H9 (cell line): ENCODE data around the gene CCNYL1. TPM values are rescaled to one million over a fixed set of nuclear protein-coding genes. Genes with fewer than 3 reads are reported as not detected.
"Not testable (repeated sequence)": the region's sequence is repeated elsewhere in the genome, so short reads cannot be mapped to it uniquely, and the experiment has no call there.

Experiments used
- DNase-seq: peaks from one replicate; pipeline ENCODE4 v3.0.0-alpha.2; 2017
- H2AFZ ChIP-seq: one replicate; pipeline ENCODE4 v1.6.1; 2013; ENCODE audit warnings: mild to moderate bottlenecking, low read length, control low read depth, moderate library complexity
- H2AK5ac ChIP-seq: 2 replicates; pipeline ENCODE4 v1.6.1; 2013; ENCODE audit warnings: low read length, control low read depth, mixed read lengths; ENCODE audit not compliant: insufficient read length
- H2BK120ac ChIP-seq: one replicate; pipeline ENCODE4 v1.6.1; 2013; ENCODE audit warnings: low read depth, mild to moderate bottlenecking, low read length, control low read depth, inconsistent platforms; ENCODE audit not compliant: poor library complexity, severe bottlenecking
- H2BK12ac ChIP-seq: 2 replicates; pipeline ENCODE4 v1.6.1; 2013; ENCODE audit warnings: low read length, control low read depth, mixed read lengths, low read depth; ENCODE audit not compliant: insufficient read length
- H2BK15ac ChIP-seq: 2 replicates; pipeline ENCODE4 v1.6.1; 2013; ENCODE audit warnings: low read depth, low read length, control low read depth
- H2BK20ac ChIP-seq: one replicate; pipeline ENCODE4 v1.6.1; 2013; ENCODE audit warnings: low read depth, mild to moderate bottlenecking, low read length, control low read depth, inconsistent platforms; ENCODE audit not compliant: poor library complexity, severe bottlenecking
- H2BK5ac ChIP-seq: 2 replicates; pipeline ENCODE4 v1.6.1; 2013; ENCODE audit warnings: low read length, control low read depth, mixed read lengths; ENCODE audit not compliant: insufficient read length
- H3K14ac ChIP-seq: 2 replicates; pipeline ENCODE4 v1.6.1; 2013; ENCODE audit warnings: low read length, control low read depth; ENCODE audit not compliant: insufficient read depth
- H3K18ac ChIP-seq: 2 replicates; pipeline ENCODE4 v1.6.1; 2013; ENCODE audit warnings: low read depth, mild to moderate bottlenecking, mixed read lengths, low read length, control low read depth; ENCODE audit not compliant: insufficient read length
- H3K23ac ChIP-seq: 2 replicates; pipeline ENCODE4 v1.6.1; 2013; ENCODE audit warnings: low read length, control low read depth, mixed read lengths, low read depth; ENCODE audit not compliant: insufficient read length
- H3K23me2 ChIP-seq: 2 replicates; pipeline ENCODE4 v1.6.1; 2013; ENCODE audit warnings: low read depth, mild to moderate bottlenecking, mixed read lengths, low read length, control low read depth; ENCODE audit not compliant: insufficient read length, poor library complexity, severe bottlenecking
- H3K27ac ChIP-seq: 2 replicates; pipeline ENCODE4 v1.5.1; 2013; ENCODE audit warnings: low read length, control low read depth, mixed read lengths, low read depth; ENCODE audit not compliant: insufficient read length
- H3K27me3 ChIP-seq: 2 replicates; pipeline ENCODE4 v1.6.1; 2013; ENCODE audit warnings: low read length, control low read depth, inconsistent platforms; ENCODE audit not compliant: insufficient read depth
- H3K4ac ChIP-seq: 2 replicates; pipeline ENCODE4 v1.6.1; 2013; ENCODE audit warnings: low read depth, mild to moderate bottlenecking, control low read depth, inconsistent platforms, low read length, moderate library complexity
- H3K4me1 ChIP-seq: 2 replicates; pipeline ENCODE4 v1.6.1; 2013; ENCODE audit warnings: low read length, control low read depth, inconsistent platforms; ENCODE audit not compliant: insufficient read depth
- H3K4me2 ChIP-seq: 2 replicates; pipeline ENCODE4 v1.6.1; 2013; ENCODE audit warnings: low read length, control low read depth, mixed read lengths; ENCODE audit not compliant: insufficient read length, insufficient read depth
- H3K56ac ChIP-seq: 2 replicates; pipeline ENCODE4 v1.6.1; 2013; ENCODE audit warnings: low read depth, mild to moderate bottlenecking, mixed read lengths, low read length, control low read depth; ENCODE audit not compliant: insufficient read length
- H3K79me1 ChIP-seq: 2 replicates; pipeline ENCODE4 v1.6.1; 2013; ENCODE audit warnings: low read depth, mild to moderate bottlenecking, moderate library complexity, low read length, control low read depth, inconsistent platforms; ENCODE audit not compliant: insufficient read depth, poor library complexity, severe bottlenecking
- H3K79me2 ChIP-seq: 2 replicates; pipeline ENCODE4 v1.6.1; 2013; ENCODE audit warnings: low read length, control low read depth, inconsistent platforms; ENCODE audit not compliant: insufficient read depth
- H3K9ac ChIP-seq: 2 replicates; pipeline ENCODE4 v1.6.1; 2013; ENCODE audit warnings: low read length, control low read depth, mixed read lengths; ENCODE audit not compliant: insufficient read length; ENCODE audit errors: extremely low read depth
- H3K9me3 ChIP-seq: one replicate; pipeline ENCODE4 v1.6.1; 2013; ENCODE audit warnings: low read depth, low read length, inconsistent platforms; ENCODE audit not compliant: control insufficient read depth
- H3T11ph ChIP-seq: one replicate; pipeline ENCODE4 v1.6.1; 2013; ENCODE audit warnings: mild to moderate bottlenecking, low read length, control low read depth, inconsistent platforms
- H4K20me1 ChIP-seq: one replicate; pipeline ENCODE4 v1.6.1; 2013; ENCODE audit not compliant: control insufficient read depth, insufficient read length, insufficient read depth
- H4K5ac ChIP-seq: 2 replicates; pipeline ENCODE4 v1.6.1; 2013; ENCODE audit warnings: low read depth, mild to moderate bottlenecking, mixed read lengths, low read length, control low read depth; ENCODE audit not compliant: insufficient read length
- H4K8ac ChIP-seq: replicated peaks from 2 replicates; pipeline ENCODE4 v1.6.1; 2013; ENCODE audit warnings: low read length, control low read depth, mixed read lengths, low read depth; ENCODE audit not compliant: insufficient read length
- H4K91ac ChIP-seq: 2 replicates; pipeline ENCODE4 v1.6.1; 2013; ENCODE audit warnings: low read depth, mild to moderate bottlenecking, moderate library complexity, mixed read lengths, low read length, control low read depth; ENCODE audit not compliant: insufficient read length
- H3K27ac Mint-ChIP-seq, 3 experiments: 2 replicates in 2 of 3; 3 replicates in 1 of 3; pipeline ENCODE4 v1.8.0; 2020 to 2021; ENCODE audit warnings: mixed read lengths in 3 of 3, mild to moderate bottlenecking in 1 of 3, moderate library complexity in 1 of 3
- H3K27me3 Mint-ChIP-seq: 2 replicates; pipeline ENCODE4 v1.8.0; 2021; ENCODE audit warnings: low read depth, mild to moderate bottlenecking, moderate library complexity, mixed read lengths
- H3K36me3 Mint-ChIP-seq, 3 experiments: 2 replicates in 2 of 3; 3 replicates in 1 of 3; pipeline ENCODE4 v1.8.0; 2020 to 2021; ENCODE audit warnings: low read depth in 3 of 3, mixed read lengths in 3 of 3; ENCODE audit not compliant: insufficient read depth in 1 of 3
- H3K4me1 Mint-ChIP-seq, 2 experiments: 2 replicates each; pipeline ENCODE4 v1.8.0; 2020; ENCODE audit warnings: mixed read lengths in 2 of 2
- H3K4me3 Mint-ChIP-seq, 2 experiments: 2 replicates in 1 of 2; 3 replicates in 1 of 2; pipeline ENCODE4 v1.8.0; 2020 to 2021; ENCODE audit warnings: mild to moderate bottlenecking in 2 of 2, mixed read lengths in 2 of 2, moderate library complexity in 1 of 2
- H3K9me3 Mint-ChIP-seq, 2 experiments: 2 replicates in 1 of 2; 3 replicates in 1 of 2; pipeline ENCODE4 v1.8.0; 2020; ENCODE audit warnings: mild to moderate bottlenecking in 2 of 2, mixed read lengths in 2 of 2, moderate library complexity in 1 of 2
- CTCF ChIP-seq: fragments of 200-600 bp; sonication (generic); conservative IDR thresholded peaks from 3 replicates; pipeline ENCODE4 v1.8.0; 2021; ENCODE audit warnings: antibody characterized with exemption, mild to moderate bottlenecking
- WGBS: extraction: QIAGEN DNeasy Blood & Tissue Kit; methylation state at CpG from one replicate; pipeline ENCODE4 v1.1.7; 2013; ENCODE audit warnings: missing lambda C conversion rate, low lambda C conversion rate, mixed read lengths; ENCODE audit not compliant: insufficient read length; ENCODE audit errors: extremely low coverage; 5-methylcytosine and 5-hydroxymethylcytosine counted together
- total RNA-seq: library from RNA; stranded (reverse); gene quantifications from 2 replicates; pipeline ENCODE4 v1.2.1, GENCODE V29; 2021

Gene CCNYL1
- total RNA-seq, 1 experiment from 2014 or later = 27.0 TPM

- WGBS = no CpG with 5 or more reads among the region's 2 CpGs
Measured at GRCh38 chr2:207750876-207751275, 39.4 kb downstream of the CCNYL1 start.

GRCh38 chr2:207753688-207754087, 42.2 kb downstream of the CCNYL1 start:
- H3K27ac ChIP-seq, H3K9me3 ChIP-seq, H4K20me1 ChIP-seq, H3K79me2 ChIP-seq, H2BK15ac ChIP-seq, H2BK5ac ChIP-seq, H2BK12ac ChIP-seq, H4K91ac ChIP-seq, H3K4me3 Mint-ChIP-seq, H3K27me3 ChIP-seq, H3K9me3 Mint-ChIP-seq, H3K23me2 ChIP-seq, H3K4me2 ChIP-seq, H4K8ac ChIP-seq, H3K4me1 ChIP-seq, H3K4ac ChIP-seq, H3K14ac ChIP-seq, H3K23ac ChIP-seq, H3K18ac ChIP-seq, H3T11ph ChIP-seq, H3K79me1 ChIP-seq, H2AFZ ChIP-seq, H2BK20ac ChIP-seq, H3K9ac ChIP-seq, H2BK120ac ChIP-seq, DNase-seq, H4K5ac ChIP-seq, H3K56ac ChIP-seq, H3K27me3 Mint-ChIP-seq, H2AK5ac ChIP-seq: not testable (repeated sequence)
- peaks cover 8 to 51% (median 47%) of the 10 kb centered on the region in 3 experiments; a peak in 6 of 7 replicates for H3K36me3 Mint-ChIP-seq
- peaks cover 18 to 26% of the 10 kb centered on the region in 2 experiments for H3K4me1 Mint-ChIP-seq
- no CpG with 5 or more reads among the region's 2 CpGs for WGBS
- peak overlapping the region in 2 of 3 experiments; percentile 22 to 28; a peak in 2 of 7 replicates for H3K27ac Mint-ChIP-seq

More at GRCh38 chr2:207750876-207751275, 39.4 kb downstream of the CCNYL1 start:
- H2BK5ac ChIP-seq = no peak overlapping the region
- H2BK120ac ChIP-seq = no peak overlapping the region
- Mint-ChIP-seq H3K4me3 (no peak overlapping the region), H3K4me1 (peaks cover 18 to 25% of the 10 kb centered on the region in 2 experiments), H3K36me3 (peaks cover 11 to 57% (median 52%) of the 10 kb centered on the region in 3 experiments; a peak in 6 of 7 replicates), H3K9me3 (no peaks in the 10 kb centered on the region), H3K27ac (0 out of 7 replicates have a peak overlapping the region, but pooled peaks of 1 of the 3 experiments have one; percentile 47), H3K27me3 (no peaks in the 10 kb centered on the region)
- H3K23ac ChIP-seq = no peak overlapping the region
- H4K91ac ChIP-seq = no peak overlapping the region
- H3K23me2 ChIP-seq = no peaks in the 10 kb centered on the region
- no peak overlapping the region for H2BK12ac ChIP-seq
- H3T11ph ChIP-seq = no peak overlapping the region
- H3K18ac ChIP-seq = no peak overlapping the region
- no peak overlapping the region for H2BK20ac ChIP-seq
- TF ChIP-seq CTCF = no peak
- no peaks in the 10 kb centered on the region for H3K9me3 ChIP-seq
- no peaks in the 10 kb centered on the region for H3K4me1 ChIP-seq
- H4K5ac ChIP-seq = no peak overlapping the region
- no peaks in the 10 kb centered on the region for H4K20me1 ChIP-seq
- no peak overlapping the region for H2BK15ac ChIP-seq
- H3K9ac ChIP-seq = no peak overlapping the region
- no peak overlapping the region for H3K56ac ChIP-seq
- H2AK5ac ChIP-seq = no peak overlapping the region
- no peak overlapping the region for H2AFZ ChIP-seq
- no peak for DNase-seq
- H3K14ac ChIP-seq = no peak overlapping the region
- H3K27ac ChIP-seq = no peak overlapping the region
- no peak overlapping the region for H3K4ac ChIP-seq
- H4K8ac ChIP-seq = no peak overlapping the region
- no peaks in the 10 kb centered on the region for H3K27me3 ChIP-seq
- H3K79me2 ChIP-seq = no peaks in the 10 kb centered on the region
- no peak overlapping the region for H3K4me2 ChIP-seq
- H3K79me1 ChIP-seq = no peaks in the 10 kb centered on the region
